Fibroblast of villous mesenchyme (primary cell): ENCODE data around the gene SMCO2. TPM values are rescaled to one million over a fixed set of nuclear protein-coding genes. Genes with fewer than 3 reads are reported as not detected.

Experiments used
- DNase-seq: peaks from one replicate; pipeline ENCODE4 v3.0.0-alpha.2; 2010; ENCODE audit warnings: low read depth
- H3K4me3 ChIP-seq: 2 replicates; pipeline ENCODE4 v1.5.1; 2011; ENCODE audit warnings: low read depth, mild to moderate bottlenecking, low read length
- total RNA-seq: library from RNA; depleted of rRNA; stranded (reverse); fragments of >200 nt; gene quantifications from 2 replicates; pipeline ENCODE4 v1.2.3, GENCODE V29; 2012
- TF ChIP-seq, protein P1 (sequence below): IDR thresholded peaks from 2 replicates; pipeline ENCODE4 v1.5.1; 2012; ENCODE audit warnings: low read depth, mild to moderate bottlenecking, low read length; ENCODE audit not compliant: insufficient read depth

SMCO2 gene
- total RNA-seq, 1 donor = not detected

DNA sequence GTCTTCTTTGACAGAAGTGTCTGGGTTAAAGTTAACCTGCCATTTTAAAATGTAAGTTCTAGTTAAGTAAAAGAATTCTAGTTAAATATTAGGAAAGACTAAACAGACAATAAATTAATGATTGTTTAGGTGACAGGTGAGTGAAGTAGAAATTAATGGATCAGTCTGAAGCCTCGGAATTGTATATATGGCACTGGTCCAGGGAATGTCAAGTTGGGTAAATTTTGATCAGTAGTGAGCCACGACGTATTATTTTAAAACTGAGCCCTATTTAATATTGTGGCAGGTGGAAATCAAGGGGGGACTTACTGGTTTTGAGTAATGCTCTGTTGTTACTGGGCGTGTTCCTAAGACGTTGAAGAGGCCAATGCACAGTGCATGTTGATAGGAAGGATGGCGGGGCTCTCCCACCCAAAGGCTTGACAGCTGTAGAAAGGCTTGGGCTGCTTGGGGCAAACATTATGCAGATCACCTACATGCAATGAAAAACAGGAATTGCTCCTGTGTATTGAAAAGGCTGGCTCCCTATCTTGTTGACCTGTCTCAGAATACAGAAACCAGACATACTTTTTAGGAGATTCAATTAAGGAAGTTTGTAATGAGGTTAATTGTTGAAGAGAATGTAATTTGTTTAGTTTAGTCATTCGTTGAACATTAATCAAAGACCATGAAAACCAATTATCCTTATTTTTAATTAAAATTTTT, 71.6 kb downstream of the SMCO2 start:
- DNase-seq = no peak
- TF ChIP-seq, protein P1, sequence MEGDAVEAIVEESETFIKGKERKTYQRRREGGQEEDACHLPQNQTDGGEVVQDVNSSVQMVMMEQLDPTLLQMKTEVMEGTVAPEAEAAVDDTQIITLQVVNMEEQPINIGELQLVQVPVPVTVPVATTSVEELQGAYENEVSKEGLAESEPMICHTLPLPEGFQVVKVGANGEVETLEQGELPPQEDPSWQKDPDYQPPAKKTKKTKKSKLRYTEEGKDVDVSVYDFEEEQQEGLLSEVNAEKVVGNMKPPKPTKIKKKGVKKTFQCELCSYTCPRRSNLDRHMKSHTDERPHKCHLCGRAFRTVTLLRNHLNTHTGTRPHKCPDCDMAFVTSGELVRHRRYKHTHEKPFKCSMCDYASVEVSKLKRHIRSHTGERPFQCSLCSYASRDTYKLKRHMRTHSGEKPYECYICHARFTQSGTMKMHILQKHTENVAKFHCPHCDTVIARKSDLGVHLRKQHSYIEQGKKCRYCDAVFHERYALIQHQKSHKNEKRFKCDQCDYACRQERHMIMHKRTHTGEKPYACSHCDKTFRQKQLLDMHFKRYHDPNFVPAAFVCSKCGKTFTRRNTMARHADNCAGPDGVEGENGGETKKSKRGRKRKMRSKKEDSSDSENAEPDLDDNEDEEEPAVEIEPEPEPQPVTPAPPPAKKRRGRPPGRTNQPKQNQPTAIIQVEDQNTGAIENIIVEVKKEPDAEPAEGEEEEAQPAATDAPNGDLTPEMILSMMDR = no peak
- H3K4me3 ChIP-seq = no peak overlapping the region

DNA sequence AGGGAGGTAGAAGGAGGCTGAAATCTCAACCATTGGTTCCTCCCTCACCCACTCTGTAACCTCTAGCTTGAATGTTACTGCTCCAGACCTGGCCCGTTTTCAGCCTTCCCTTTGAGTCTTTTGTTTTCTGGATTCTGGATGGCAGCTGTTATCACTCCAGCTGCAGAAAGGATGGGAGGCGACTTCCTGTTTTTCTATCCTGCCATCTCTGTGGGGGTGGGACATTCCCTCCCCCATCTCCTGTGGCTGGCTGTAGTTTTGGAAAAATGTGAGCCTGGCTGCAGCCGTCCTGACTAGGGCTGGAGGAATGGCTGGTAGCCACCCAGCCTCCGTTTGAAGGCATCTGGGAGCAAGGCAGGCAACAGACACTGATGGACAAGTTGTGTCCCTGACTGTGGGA, 74.5 kb downstream of the SMCO2 start:
- DNase-seq = peak; percentile 36
- TF ChIP-seq, protein P1 = no peak
- H3K4me3 ChIP-seq = no peak overlapping the region

DNA sequence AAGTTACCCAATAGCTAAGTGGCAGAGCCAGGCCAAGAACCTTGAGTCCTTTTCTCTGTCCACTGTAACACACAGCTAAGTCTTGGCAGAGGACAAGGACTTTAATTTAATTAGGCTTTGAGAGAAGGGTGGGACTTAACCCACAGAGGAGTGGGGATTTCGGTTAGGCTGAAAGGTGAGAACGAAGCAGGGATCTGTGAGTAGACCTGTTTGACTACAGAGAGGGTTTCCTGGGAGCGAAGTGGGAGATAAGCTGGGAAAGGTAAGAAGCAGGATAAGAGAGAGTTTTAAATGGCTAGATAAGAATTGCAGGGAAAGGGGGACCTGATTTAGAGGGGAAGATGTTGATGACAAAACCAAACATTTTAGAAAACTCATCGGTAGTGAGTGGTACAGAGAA, 75.4 kb downstream of the SMCO2 start:
- TF ChIP-seq, protein P1 = no peak
- H3K4me3 ChIP-seq = no peak overlapping the region
- DNase-seq = no peak

DNA sequence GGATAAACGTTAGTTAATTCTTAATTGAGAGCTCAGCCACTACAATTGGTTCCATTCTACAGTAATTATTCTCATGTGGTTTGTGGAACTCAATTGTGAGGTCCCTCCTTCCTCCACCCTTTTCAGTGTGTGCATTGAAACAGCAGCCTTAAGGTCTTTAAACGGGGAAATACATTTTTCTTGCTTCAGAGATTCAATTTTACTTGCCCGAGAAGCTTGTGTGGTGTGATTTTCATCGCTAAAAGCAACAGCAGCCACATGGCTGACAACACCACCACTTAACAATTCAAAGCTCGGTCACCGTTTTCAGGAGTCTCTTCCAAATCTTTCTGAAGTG, 76.7 kb downstream of the SMCO2 start:
- peak overlapping the region; percentile 91 for H3K4me3 ChIP-seq
- no peak for DNase-seq
- TF ChIP-seq, protein P1 = no peak

DNA sequence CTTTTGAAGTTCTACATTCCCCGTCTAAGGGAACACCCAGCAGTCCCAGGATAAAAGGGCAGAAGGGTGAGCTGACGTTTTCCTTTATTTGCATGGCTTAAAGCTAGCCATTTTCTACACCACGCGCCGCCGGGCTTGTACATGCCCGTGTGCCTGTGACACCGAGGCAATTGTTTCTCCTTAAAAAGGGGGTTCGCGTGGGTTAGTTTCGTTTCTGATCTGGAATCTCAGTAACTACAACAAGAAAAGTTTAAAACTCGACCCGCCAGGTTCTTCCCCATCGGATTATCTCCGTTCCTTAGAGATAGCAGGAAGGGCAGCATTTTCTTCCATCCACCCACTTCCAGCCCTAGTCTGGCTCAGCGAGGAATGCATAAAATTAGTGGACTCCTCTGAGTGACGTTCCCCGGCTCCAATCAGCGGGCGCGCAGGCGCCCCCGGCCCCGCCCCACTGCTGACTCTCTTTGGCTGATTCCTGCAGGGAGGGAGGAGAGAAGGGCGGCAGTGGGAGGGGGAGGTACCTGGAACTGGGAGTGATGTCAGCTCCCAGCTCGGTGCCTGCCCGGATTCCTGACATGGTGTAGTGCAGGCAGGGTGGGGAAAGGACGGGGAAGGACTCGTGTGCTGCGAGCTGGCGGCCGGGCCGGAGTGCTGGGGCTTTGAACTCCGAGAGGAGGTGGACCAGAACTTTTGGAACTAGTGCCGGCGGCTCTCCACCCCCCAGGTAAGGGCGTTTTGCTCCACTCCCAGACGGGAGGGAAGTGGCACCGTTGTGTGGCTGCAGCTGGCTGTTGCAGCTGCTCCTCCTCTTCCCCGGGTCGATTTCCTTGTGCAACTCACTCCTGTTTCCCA, 77.3 kb downstream of the SMCO2 start, which contains the start of gene PPFIBP1:
Gene PPFIBP1, plus strand, starts transcription at position 565 of the 852 bp plus-strand sequence. CDS start 109,191 bp downstream, outside the sequence.
- peak within 1 kb of the TSS; percentile 91 for H3K4me3 ChIP-seq
- TF ChIP-seq, protein P1 = peak; percentile 28
- DNase-seq = peak; percentile 99

DNA sequence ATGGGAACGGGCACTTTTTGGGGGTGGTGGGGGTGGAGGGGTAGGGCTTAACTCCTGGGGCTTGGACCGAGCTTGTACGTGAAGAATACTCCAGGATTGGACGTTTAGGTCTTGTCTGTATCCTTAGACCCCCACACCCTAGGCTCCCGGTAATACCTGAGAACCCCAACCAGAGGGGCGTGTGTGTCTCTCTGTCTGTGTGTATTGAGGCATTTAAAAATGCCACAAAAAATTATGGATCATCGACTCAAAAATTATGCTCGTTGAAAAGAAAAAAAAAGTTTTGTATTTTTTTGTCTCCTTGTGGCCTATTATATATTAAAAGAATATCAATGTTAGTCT, 77.9 kb downstream of the SMCO2 start:
- no peak for DNase-seq

More for the DNA sequence above, 77.9 kb downstream of the SMCO2 start:
- TF ChIP-seq, protein P1 = no peak
- H3K4me3 ChIP-seq = peak overlapping the region; percentile 91
